Fibroblast of lung (primary cell): Measurements from ENCODE around the gene POLA1.

ENCODE experiments used
- EZH2 ChIP-seq: IDR thresholded peaks from 2 replicates; pipeline ENCODE4 v1.5.1; 2012; ENCODE audit warnings: low read length, control low read depth, mild to moderate bottlenecking; ENCODE audit errors: missing control alignments
- TF ChIP-seq, protein P1 (sequence below), 2 donors: IDR thresholded peaks in 1 of 2; conservative IDR thresholded peaks in 1 of 2; 1 replicate in 1 of 2; 2 replicates in 1 of 2; pipeline ENCODE4 v1.5.1; 2011 to 2012; ENCODE audit warnings: low read length in 2 of 2, control low read depth in 1 of 2, inconsistent platforms in 1 of 2, low read depth in 1 of 2, mild to moderate bottlenecking in 1 of 2

DNA sequence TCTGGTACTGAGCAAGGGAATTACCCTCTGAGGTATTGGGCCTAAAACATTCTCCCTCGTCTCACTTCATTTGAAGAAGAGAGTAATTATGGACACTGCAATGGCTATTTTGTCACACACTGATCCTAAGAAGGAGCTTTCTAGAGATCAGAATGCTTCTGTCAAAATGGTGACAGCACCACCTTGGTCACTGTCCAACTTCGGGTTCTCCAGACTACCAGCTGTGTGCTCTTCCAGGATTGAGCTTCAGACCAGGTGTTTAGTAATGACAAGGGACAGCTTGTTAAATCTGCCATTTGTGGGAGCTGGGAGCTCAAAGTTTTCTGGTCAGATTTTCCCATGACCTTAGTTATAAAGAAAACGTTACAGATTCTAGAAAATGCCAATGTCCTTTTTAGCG is 105.4 kb downstream of the POLA1 start:
- TF ChIP-seq, protein P1, sequence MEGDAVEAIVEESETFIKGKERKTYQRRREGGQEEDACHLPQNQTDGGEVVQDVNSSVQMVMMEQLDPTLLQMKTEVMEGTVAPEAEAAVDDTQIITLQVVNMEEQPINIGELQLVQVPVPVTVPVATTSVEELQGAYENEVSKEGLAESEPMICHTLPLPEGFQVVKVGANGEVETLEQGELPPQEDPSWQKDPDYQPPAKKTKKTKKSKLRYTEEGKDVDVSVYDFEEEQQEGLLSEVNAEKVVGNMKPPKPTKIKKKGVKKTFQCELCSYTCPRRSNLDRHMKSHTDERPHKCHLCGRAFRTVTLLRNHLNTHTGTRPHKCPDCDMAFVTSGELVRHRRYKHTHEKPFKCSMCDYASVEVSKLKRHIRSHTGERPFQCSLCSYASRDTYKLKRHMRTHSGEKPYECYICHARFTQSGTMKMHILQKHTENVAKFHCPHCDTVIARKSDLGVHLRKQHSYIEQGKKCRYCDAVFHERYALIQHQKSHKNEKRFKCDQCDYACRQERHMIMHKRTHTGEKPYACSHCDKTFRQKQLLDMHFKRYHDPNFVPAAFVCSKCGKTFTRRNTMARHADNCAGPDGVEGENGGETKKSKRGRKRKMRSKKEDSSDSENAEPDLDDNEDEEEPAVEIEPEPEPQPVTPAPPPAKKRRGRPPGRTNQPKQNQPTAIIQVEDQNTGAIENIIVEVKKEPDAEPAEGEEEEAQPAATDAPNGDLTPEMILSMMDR (conservative IDR thresholded peaks at IDR 0.05 in 1 of 2, IDR thresholded peaks at IDR 0.05 in 1 of 2; ENCODE audit: low read depth in 1 of 2, low read length in 2 of 2) = no peak
- no peak for TF ChIP-seq EZH2
